Body of pancreas (tissue), 4 donors: Measurements from ENCODE around the gene DEFB118. TPM values are rescaled to one million over a fixed set of nuclear protein-coding genes. Genes with fewer than 3 reads are reported as not detected.

Experiments used
- ATAC-seq: fragments of 150-250 bp; one replicate; pipeline ENCODE4 v1.9.1; 2016
- DNase-seq, 4 donors: peaks; one replicate each; pipeline ENCODE4 v3.0.0-alpha.2; 2019
- H3K27ac ChIP-seq, 4 donors: fragments of 200-600 bp; sonication (generic); 1 replicate in 3 of 4; 2 replicates in 1 of 4; pipeline versions ENCODE4 v1.5.1 to v1.6.1; 2016 to 2019; ENCODE audit warnings: mild to moderate bottlenecking in 1 of 4, mixed read lengths in 1 of 4, moderate library complexity in 1 of 4
- H3K27me3 ChIP-seq, 2 donors: fragments of 200-600 bp; sonication (generic); one replicate each; pipeline ENCODE4 v1.6.0; 2016; ENCODE audit warnings: mild to moderate bottlenecking in 1 of 2
- H3K36me3 ChIP-seq, 2 donors: fragments of 200-600 bp; sonication (generic); replicated peaks in 1 of 2; 2 replicates each; pipeline ENCODE4 v1.5.1; 2016; ENCODE audit warnings: low read depth in 2 of 2; ENCODE audit not compliant: insufficient read depth in 1 of 2
- H3K4me1 ChIP-seq: fragments of 200-600 bp; sonication (generic); one replicate; pipeline ENCODE4 v1.6.0; 2016
- H3K4me3 ChIP-seq, 2 donors: fragments of 200-600 bp; sonication (generic); 1 replicate in 1 of 2; 2 replicates in 1 of 2; pipeline ENCODE4 v1.5.1; 2016 to 2019
- H3K9me3 ChIP-seq, 3 donors: fragments of 200-600 bp; sonication (generic); 1 replicate in 2 of 3; 2 replicates in 1 of 3; pipeline ENCODE4 v1.5.1; 2016
- CTCF ChIP-seq, 7 experiments: fragments of 450-650 bp in 4 of 7; fragments of 200-600 bp in 3 of 7; sonication (generic) in 3 of 7; IDR thresholded peaks; one replicate each; pipeline ENCODE4 v1.5.1; 2016 to 2019; ENCODE audit warnings: antibody characterized with exemption in 7 of 7
- POLR2A ChIP-seq, 3 donors: fragments of 450-650 bp; IDR thresholded peaks; one replicate each; pipeline ENCODE4 v1.6.1; 2016; ENCODE audit warnings: antibody characterized with exemption in 3 of 3, mild to moderate bottlenecking in 2 of 3
- WGBS, 2 donors: methylation state at CpG; one replicate each; pipeline ENCODE4 v1.1.5; 2017; 5-methylcytosine and 5-hydroxymethylcytosine counted together
- intact Hi-C: fragments of 100-400 bp; cut with DNase I; formaldehyde crosslinking; loops from one replicate; pipeline ENCODE4 v1.15.1; 2023
- total RNA-seq, 2 donors: library from RNA; depleted of rRNA; stranded (reverse); fragments of >200 nt; gene quantifications; one replicate each; pipeline ENCODE4 v1.1.0, GENCODE V29; 2016

The DEFB118 gene
- total RNA-seq = not detected

- DNase-seq = no peak
- H3K4me3 ChIP-seq = no peak within 1 kb of the TSS
- intact Hi-C loops = no loop called here
- H3K36me3 ChIP-seq = no peaks in the 10 kb centered on the region
- TF ChIP-seq POLR2A (IDR thresholded peaks at IDR 0.05) (no peak), CTCF (IDR thresholded peaks at IDR 0.05) (no peak)
- peaks cover 0 to 2% (median 0%) of the 10 kb centered on the region in 3 donors for H3K9me3 ChIP-seq
- no peak for ATAC-seq
- H3K27me3 ChIP-seq = no peaks in the 10 kb centered on the region
- H3K4me1 ChIP-seq = no peaks in the 10 kb centered on the region
- H3K27ac ChIP-seq = no peak within 1 kb of the TSS
- WGBS, 2 donors = 30 to 54% methylated on average over 2 of the region's 2 CpGs
Measured at GRCh38 chr20:31368301-31368700, at the start of gene DEFB118. DEFB118 (plus strand) TSS chr20:31368601; CDS start chr20:31368651, 50 bp downstream.

GRCh38 chr20:31322504-31322903, 45.9 kb upstream of the DEFB118 start:
- intact Hi-C loops = no loop called here
- no peak for TF ChIP-seq CTCF (IDR thresholded peaks at IDR 0.05)
- TF ChIP-seq POLR2A (IDR thresholded peaks at IDR 0.05) = no peak
- Histone ChIP-seq H3K4me1 (no peaks in the 10 kb centered on the region), H3K9me3 (peaks cover 0 to 5% (median 0%) of the 10 kb centered on the region in 3 donors), H3K27me3 (no peaks in the 10 kb centered on the region), H3K27ac (no peak overlapping the region), H3K36me3 (no peaks in the 10 kb centered on the region), H3K4me3 (no peak overlapping the region)
- no peak for ATAC-seq
- DNase-seq = no peak
- WGBS, 2 donors = 24 to 30% methylated on average over 3 of the region's 3 CpGs

GRCh38 chr20:31330893-31331292, 37.5 kb upstream of the DEFB118 start:
- TF ChIP-seq POLR2A (IDR thresholded peaks at IDR 0.05) (no peak), CTCF (IDR thresholded peaks at IDR 0.05) (no peak)
- H3K36me3 ChIP-seq = no peaks in the 10 kb centered on the region
- H3K4me1 ChIP-seq = no peaks in the 10 kb centered on the region
- DNase-seq (no peak), ATAC-seq (no peak)
- H3K9me3 ChIP-seq = no peaks in the 10 kb centered on the region
- no peak overlapping the region for H3K27ac ChIP-seq
- no peak overlapping the region for H3K4me3 ChIP-seq
- intact Hi-C loops = no loop called here
- H3K27me3 ChIP-seq = no peaks in the 10 kb centered on the region

GRCh38 chr20:31341470-31341869, 26.9 kb upstream of the DEFB118 start:
- H3K9me3 ChIP-seq = no peaks in the 10 kb centered on the region
- DNase-seq = no peak
- no peak overlapping the region for H3K4me3 ChIP-seq
- H3K4me1 ChIP-seq = no peaks in the 10 kb centered on the region
- H3K27ac ChIP-seq = no peak overlapping the region
- H3K27me3 ChIP-seq = no peaks in the 10 kb centered on the region
- ATAC-seq = no peak
- no peak for TF ChIP-seq CTCF (IDR thresholded peaks at IDR 0.05)
- no peak for TF ChIP-seq POLR2A (IDR thresholded peaks at IDR 0.05)
- intact Hi-C loops = no loop called here
- H3K36me3 ChIP-seq = no peaks in the 10 kb centered on the region

GRCh38 chr20:31355981-31356380, 12.4 kb upstream of the DEFB118 start:
- WGBS, 2 donors = 13 to 44% methylated on average over 1 of the region's 1 CpG
- H3K27me3 ChIP-seq = no peaks in the 10 kb centered on the region
- DNase-seq (no peak), ATAC-seq (no peak)
- intact Hi-C loops = no loop called here
- H3K4me3 ChIP-seq = no peak overlapping the region
- TF ChIP-seq POLR2A (IDR thresholded peaks at IDR 0.05) (no peak), CTCF (IDR thresholded peaks at IDR 0.05) (no peak)
- H3K36me3 ChIP-seq = no peaks in the 10 kb centered on the region
- no peaks in the 10 kb centered on the region for H3K9me3 ChIP-seq
- H3K27ac ChIP-seq = no peak overlapping the region
- H3K4me1 ChIP-seq = no peaks in the 10 kb centered on the region
